Glutamatergic neuron (in vitro differentiated cells): Measurements from ENCODE around the gene MGAT4D. TPM values are rescaled to one million over a fixed set of nuclear protein-coding genes. Genes with fewer than 3 reads are reported as not detected.
"Not testable (repeated sequence)": the region's sequence is repeated elsewhere in the genome, so short reads cannot be mapped to it uniquely, and the experiment has no call there.

ENCODE experiments used
- DNase-seq: peaks from one replicate; pipeline ENCODE4 v3.0.0; 2022
- H3K27ac Mint-ChIP-seq: one replicate; pipeline ENCODE4 v1.8.0; 2020; ENCODE audit warnings: mild to moderate bottlenecking, mixed read lengths, inconsistent platforms; ENCODE audit not compliant: unreplicated experiment
- H3K27me3 Mint-ChIP-seq: one replicate; pipeline ENCODE4 v1.8.0; 2020; ENCODE audit warnings: mild to moderate bottlenecking, moderate library complexity, mixed read lengths, inconsistent platforms; ENCODE audit not compliant: unreplicated experiment
- H3K36me3 Mint-ChIP-seq: one replicate; pipeline ENCODE4 v1.8.0; 2020; ENCODE audit warnings: mild to moderate bottlenecking, mixed read lengths, inconsistent platforms; ENCODE audit not compliant: unreplicated experiment
- H3K4me1 Mint-ChIP-seq: one replicate; pipeline ENCODE4 v1.8.0; 2020; ENCODE audit warnings: mild to moderate bottlenecking, low read depth, mixed read lengths, inconsistent platforms; ENCODE audit not compliant: unreplicated experiment
- H3K4me3 Mint-ChIP-seq: one replicate; pipeline ENCODE4 v1.8.0; 2020; ENCODE audit warnings: mild to moderate bottlenecking, mixed read lengths, inconsistent platforms; ENCODE audit not compliant: unreplicated experiment
- H3K9me3 Mint-ChIP-seq: one replicate; pipeline ENCODE4 v1.8.0; 2020; ENCODE audit warnings: mild to moderate bottlenecking, moderate library complexity, mixed read lengths, inconsistent platforms; ENCODE audit not compliant: unreplicated experiment
- CTCF ChIP-seq: fragments of 200-600 bp; sonication (generic); IDR thresholded peaks from one replicate; pipeline ENCODE4 v1.5.0; 2021; ENCODE audit not compliant: partially characterized antibody, unreplicated experiment
- total RNA-seq: library from RNA; stranded (reverse); fragmentation: NEBNext Ultra II Directional; extraction: Animal tissue kit (Norgen Biotek cat#: 25700); gene quantifications from one replicate; pipeline ENCODE4 v1.2.1, GENCODE V29; 2021; ENCODE audit not compliant: unreplicated experiment

MGAT4D gene
- total RNA-seq, 1 donor from 2014 or later = not detected

GRCh38 chr4:140448162-140448561, 49.9 kb downstream of the MGAT4D start:
- no peaks in the 10 kb centered on the region for H3K36me3 Mint-ChIP-seq
- TF ChIP-seq CTCF = no peak

GRCh38 chr4:140444347-140444746, 53.7 kb downstream of the MGAT4D start:
- not testable (repeated sequence) for H3K4me3 Mint-ChIP-seq, H3K4me1 Mint-ChIP-seq, H3K9me3 Mint-ChIP-seq, H3K27me3 Mint-ChIP-seq, H3K27ac Mint-ChIP-seq, DNase-seq, H3K36me3 Mint-ChIP-seq

More at GRCh38 chr4:140448162-140448561, 49.9 kb downstream of the MGAT4D start:
- H3K4me3 Mint-ChIP-seq = no peak overlapping the region
- no peaks in the 10 kb centered on the region for H3K4me1 Mint-ChIP-seq
- H3K27ac Mint-ChIP-seq = no peak overlapping the region
- H3K9me3 Mint-ChIP-seq = no peaks in the 10 kb centered on the region
- DNase-seq = no peak
- H3K27me3 Mint-ChIP-seq = peaks cover 3% of the 10 kb centered on the region

- Mint-ChIP-seq H3K4me1 (no peaks in the 10 kb centered on the region), H3K27me3 (no peaks in the 10 kb centered on the region), H3K9me3 (no peaks in the 10 kb centered on the region), H3K36me3 (no peaks in the 10 kb centered on the region), H3K4me3 (no peak overlapping the region), H3K27ac (no peak overlapping the region)
- TF ChIP-seq CTCF = no peak
- DNase-seq = no peak
Observed at GRCh38 chr4:140439644-140440142, 58.4 kb downstream of the MGAT4D start.

GRCh38 chr4:140427919-140428471, 70.1 kb downstream of the MGAT4D start:
- peak overlapping the region; percentile 87 for H3K27ac Mint-ChIP-seq
- no peaks in the 10 kb centered on the region for H3K27me3 Mint-ChIP-seq
- peaks cover 6% of the 10 kb centered on the region for H3K9me3 Mint-ChIP-seq
- H3K36me3 Mint-ChIP-seq = no peaks in the 10 kb centered on the region
- H3K4me3 Mint-ChIP-seq = peak overlapping the region; percentile 90
- H3K4me1 Mint-ChIP-seq = peaks cover 3% of the 10 kb centered on the region
- no peak for TF ChIP-seq CTCF
- no peak for DNase-seq

- Mint-ChIP-seq H3K4me1 (peaks cover 3% of the 10 kb centered on the region), H3K4me3 (peak within 1 kb of the TSS; percentile 90), H3K36me3 (no peaks in the 10 kb centered on the region), H3K27ac (peak within 1 kb of the TSS; percentile 96), H3K9me3 (peaks cover 5% of the 10 kb centered on the region), H3K27me3 (no peaks in the 10 kb centered on the region)
- TF ChIP-seq CTCF = peak; percentile 56
- peak; percentile 97 for DNase-seq
Observed at GRCh38 chr4:140427106-140427918, 70.8 kb downstream of the MGAT4D start, which contains the start of gene CLGN. CLGN (minus strand) TSS chr4:140427648; CDS start chr4:140413078, 14,570 bp downstream.
